Adrenal gland (tissue), 12 donors: ENCODE measurements around the gene DMRT1. TPM values are rescaled to one million over a fixed set of nuclear protein-coding genes. Genes with fewer than 3 reads are reported as not detected.

ENCODE experiments used
- DNase-seq, 7 donors: peaks; one replicate each; pipeline ENCODE4 v3.0.0-alpha.2; 2019 to 2020
- H3K27ac ChIP-seq, 5 donors: fragments of 200-600 bp; sonication (generic) in 4 of 5; 1 replicate in 3 of 5; 2 replicates in 2 of 5; pipeline versions ENCODE4 v1.5.1 to v1.8.0; 2016 to 2020; ENCODE audit warnings: mild to moderate bottlenecking in 1 of 5
- H3K27me3 ChIP-seq: fragments of 200-600 bp; 2 replicates; pipeline ENCODE4 v1.8.0; 2021
- H3K36me3 ChIP-seq, 2 donors: fragments of 200-600 bp; replicated peaks in 1 of 2; 1 replicate in 1 of 2; 2 replicates in 1 of 2; pipeline versions ENCODE4 v1.5.1 to v1.8.0; 2018 to 2022
- H3K4me1 ChIP-seq, 2 donors: fragments of 200-600 bp; replicated peaks in 1 of 2; 1 replicate in 1 of 2; 2 replicates in 1 of 2; pipeline versions ENCODE4 v1.5.1 to v1.8.0; 2018 to 2021
- H3K4me3 ChIP-seq, 4 donors: fragments of 200-600 bp; sonication (generic) in 3 of 4; one replicate each; pipeline ENCODE4 v1.5.1; 2016 to 2018
- H3K9me3 ChIP-seq, 3 donors: fragments of 200-600 bp; sonication (generic) in 1 of 3; replicated peaks in 1 of 3; 1 replicate in 2 of 3; 2 replicates in 1 of 3; pipeline versions ENCODE4 v1.5.1 to v1.8.0; 2016 to 2021
- POLR2A ChIP-seq, 2 donors: fragments of 450-650 bp; IDR thresholded peaks; one replicate each; pipeline ENCODE4 v1.6.1; 2017; ENCODE audit warnings: antibody characterized with exemption in 2 of 2, mild to moderate bottlenecking in 2 of 2, moderate library complexity in 1 of 2
- WGBS, 4 donors: extraction: QIAGEN DNeasy Blood & Tissue Kit in 2 of 4; methylation state at CpG; one replicate each; pipeline versions ENCODE4 v1.1.5 to v1.1.7; 2013 to 2017; 5-methylcytosine and 5-hydroxymethylcytosine counted together
- intact Hi-C, 2 donors: fragments of 100-400 bp; cut with DNase I; formaldehyde crosslinking; loops; one replicate each; pipeline versions ENCODE4 v1.14.1 to v1.15.0; 2022 to 2023
- polyA plus RNA-seq, 3 donors: library from polyadenylated mRNA; stranded (reverse); fragments of 200-250 nt in 2 of 3; fragments of 350-450 nt in 1 of 3; fragmentation: Illumina TruSeq in 1 of 3; extraction: RNeasy Lipid Tissue Mini Kit (QIAGEN cat#74804) in 1 of 3; gene quantifications; one replicate each; pipeline ENCODE4 v1.2.3, GENCODE V29; 2013 to 2014
- total RNA-seq, 9 donors: library from RNA; depleted of rRNA in 4 of 9; stranded (reverse); fragments of >200 nt in 4 of 9; fragments of 120-200 nt in 1 of 9; fragmentation: NEBNext Ultra II Directional in 1 of 9; extraction: Animal tissue kit (Norgen Biotek cat#: 25700) in 1 of 9; gene quantifications; one replicate each; pipeline versions ENCODE4 v1.1.0 to v1.2.4, GENCODE V29; 2013 to 2023
- TF ChIP-seq, protein P1 (sequence below), 6 experiments: fragments of 450-650 bp in 4 of 6; fragments of 200-600 bp in 2 of 6; sonication (generic) in 1 of 6; IDR thresholded peaks; 1 replicate in 5 of 6; 2 replicates in 1 of 6; pipeline versions ENCODE4 v1.5.1 to v1.8.0; 2016 to 2021; ENCODE audit warnings: antibody characterized with exemption in 6 of 6, mild to moderate bottlenecking in 2 of 6, moderate library complexity in 1 of 6
- donor health status: healthy with polysubstance abuse.
- donor health status: Bipolar disorder and iron deficiency.
- donor health status: DM: yes; HTN: yes; CAD: no.
- donor health status: DM: no; HTN: no; CAD: no.
- donor health status: DM: no; HTN: no; CAD: no.
- donor health status: DM: yes; HTN: yes; CAD: no.

DMRT1 gene
- total and polyA plus RNA-seq, 12 donors: 9.2 TPM; not detected in 11

- Histone ChIP-seq H3K4me1 (no peaks in the 10 kb centered on the region), H3K4me3 (no peak overlapping the region), H3K27me3 (peaks cover 3% of the 10 kb centered on the region), H3K36me3 (no peaks in the 10 kb centered on the region), H3K9me3 (no peaks in the 10 kb centered on the region), H3K27ac (no peak overlapping the region)
- intact Hi-C loops: no loop called here
- DNase-seq: no peak
- TF ChIP-seq POLR2A (IDR thresholded peaks at IDR 0.05): no peak
- TF ChIP-seq, protein P1, sequence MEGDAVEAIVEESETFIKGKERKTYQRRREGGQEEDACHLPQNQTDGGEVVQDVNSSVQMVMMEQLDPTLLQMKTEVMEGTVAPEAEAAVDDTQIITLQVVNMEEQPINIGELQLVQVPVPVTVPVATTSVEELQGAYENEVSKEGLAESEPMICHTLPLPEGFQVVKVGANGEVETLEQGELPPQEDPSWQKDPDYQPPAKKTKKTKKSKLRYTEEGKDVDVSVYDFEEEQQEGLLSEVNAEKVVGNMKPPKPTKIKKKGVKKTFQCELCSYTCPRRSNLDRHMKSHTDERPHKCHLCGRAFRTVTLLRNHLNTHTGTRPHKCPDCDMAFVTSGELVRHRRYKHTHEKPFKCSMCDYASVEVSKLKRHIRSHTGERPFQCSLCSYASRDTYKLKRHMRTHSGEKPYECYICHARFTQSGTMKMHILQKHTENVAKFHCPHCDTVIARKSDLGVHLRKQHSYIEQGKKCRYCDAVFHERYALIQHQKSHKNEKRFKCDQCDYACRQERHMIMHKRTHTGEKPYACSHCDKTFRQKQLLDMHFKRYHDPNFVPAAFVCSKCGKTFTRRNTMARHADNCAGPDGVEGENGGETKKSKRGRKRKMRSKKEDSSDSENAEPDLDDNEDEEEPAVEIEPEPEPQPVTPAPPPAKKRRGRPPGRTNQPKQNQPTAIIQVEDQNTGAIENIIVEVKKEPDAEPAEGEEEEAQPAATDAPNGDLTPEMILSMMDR (IDR thresholded peaks at IDR 0.05): no peak
- 56 to 73% (median 61%) methylated on average over 3 to 4 of the region's 4 CpGs for WGBS, 4 donors
Observed at GRCh38 chr9:920927-921326, 79.4 kb downstream of the DMRT1 start.

DNA sequence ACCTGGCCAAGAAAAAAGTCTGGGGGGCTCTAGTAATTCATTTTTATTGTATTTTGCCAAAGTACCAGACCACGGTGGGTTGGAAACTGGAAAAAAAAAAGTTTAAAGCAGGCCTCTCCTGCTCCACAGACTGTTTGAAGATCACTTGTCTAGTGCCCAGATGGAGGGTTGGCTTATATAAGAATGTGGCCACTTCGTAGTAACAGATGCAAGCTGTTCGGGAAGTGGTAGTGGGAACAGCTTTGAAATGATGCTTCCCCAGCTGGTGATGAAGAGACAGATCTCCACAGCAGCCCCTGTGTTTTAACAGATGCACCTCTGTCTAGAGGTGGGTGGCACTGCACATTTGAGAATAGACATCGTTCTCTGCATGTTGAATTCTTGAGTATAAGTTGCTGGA is 80.7 kb downstream of the DMRT1 start:
- Histone ChIP-seq H3K9me3 (no peaks in the 10 kb centered on the region), H3K4me1 (no peaks in the 10 kb centered on the region), H3K27ac (no peak overlapping the region), H3K27me3 (peaks cover 3% of the 10 kb centered on the region), H3K4me3 (no peak overlapping the region), H3K36me3 (no peaks in the 10 kb centered on the region)
- 64 to 85% (median 78%) methylated on average over 4 of the region's 4 CpGs for WGBS, 4 donors
- intact Hi-C loops: no loop called here
- TF ChIP-seq, protein P1 (IDR thresholded peaks at IDR 0.05): no peak
- TF ChIP-seq POLR2A (IDR thresholded peaks at IDR 0.05): no peak
- DNase-seq: no peak

GRCh38 chr9:922731-923130 is 81.2 kb downstream of the DMRT1 start:
- H3K27ac ChIP-seq: no peak overlapping the region
- no peaks in the 10 kb centered on the region for H3K4me1 ChIP-seq
- DNase-seq: no peak
- 46 to 70% (median 57%) methylated on average over 5 to 7 of the region's 7 CpGs for WGBS, 4 donors
- no peak overlapping the region for H3K4me3 ChIP-seq
- H3K36me3 ChIP-seq: no peaks in the 10 kb centered on the region
- TF ChIP-seq, protein P1 (IDR thresholded peaks at IDR 0.05): no peak
- no peak for TF ChIP-seq POLR2A (IDR thresholded peaks at IDR 0.05)
- no peaks in the 10 kb centered on the region for H3K27me3 ChIP-seq
- H3K9me3 ChIP-seq: no peaks in the 10 kb centered on the region
- intact Hi-C loops: no loop called here

DNA sequence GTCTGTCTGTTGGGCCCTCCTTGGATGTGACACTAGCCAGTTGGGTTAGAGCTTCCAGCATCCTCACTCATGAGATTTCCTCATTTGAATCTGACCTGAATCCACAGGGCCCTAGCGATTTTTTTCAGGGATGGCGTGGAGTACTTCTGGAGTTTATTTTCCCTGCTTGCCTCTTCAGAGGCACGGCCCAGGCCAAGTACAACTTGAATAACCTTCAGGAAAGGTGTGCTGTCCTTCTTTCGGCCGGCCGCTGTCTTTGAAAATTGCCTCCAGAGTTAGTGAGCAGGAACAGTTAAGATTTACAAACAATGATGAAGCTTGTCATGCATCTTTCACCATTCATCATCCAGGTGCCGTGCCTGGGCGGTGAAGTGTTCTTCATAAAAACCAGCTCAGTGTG is 85.5 kb downstream of the DMRT1 start:
- H3K4me1 ChIP-seq: no peaks in the 10 kb centered on the region
- no peak overlapping the region for H3K27ac ChIP-seq
- H3K27me3 ChIP-seq: peaks cover 3% of the 10 kb centered on the region
- WGBS, 4 donors: 79 to 84% (median 83%) methylated on average over 6 to 8 of the region's 8 CpGs
- DNase-seq: no peak
- no peak overlapping the region for H3K4me3 ChIP-seq
- H3K9me3 ChIP-seq: no peaks in the 10 kb centered on the region
- no peak for TF ChIP-seq POLR2A (IDR thresholded peaks at IDR 0.05)
- TF ChIP-seq, protein P1 (IDR thresholded peaks at IDR 0.05): no peak
- no peaks in the 10 kb centered on the region for H3K36me3 ChIP-seq
- intact Hi-C loops: no loop called here
